ENCODE data around the gene NFIA. TPM values are rescaled to one million over a fixed set of nuclear protein-coding genes. Genes with fewer than 3 reads are reported as not detected.
A peak's percentile ranks its signal among the peaks of the same experiment; 100 is the strongest.

Gene NFIA
- total RNA-seq, 6 donors from 2014 or later: 33.5 to 94.3 (median 44.9) TPM

GRCh38 chr1:61285371-61285885 is 203.1 kb downstream of the NFIA start:
- Histone ChIP-seq H3K36me3 (no peaks in the 10 kb centered on the region), H3K4me3 (no peak overlapping the region), H3K27me3 (no peaks in the 10 kb centered on the region), H3K27ac (no peak overlapping the region), H3K9me3 (no peaks in the 10 kb centered on the region), H3K4me1 (peaks cover 10 to 32% (median 24%) of the 10 kb centered on the region in 4 donors)
- DNase-seq (no peak), ATAC-seq (ENCODE audit: low FRiP score in 2 of 2) (no peak)
- TF ChIP-seq EP300 (IDR thresholded peaks at IDR 0.05) (no peak), CTCF (IDR thresholded peaks at IDR 0.05) (no peak), POLR2A (IDR thresholded peaks at IDR 0.05) (no peak), POLR2AphosphoS5 (IDR thresholded peaks at IDR 0.05) (no peak)
- 65 to 78% methylated on average over 3 of the region's 3 CpGs for WGBS, 2 donors

GRCh38 chr1:61287014-61287413 is 204.7 kb downstream of the NFIA start:
- no peak for TF ChIP-seq EP300 (IDR thresholded peaks at IDR 0.05)
- no peak for TF ChIP-seq CTCF (IDR thresholded peaks at IDR 0.05)
- TF ChIP-seq POLR2AphosphoS5 (IDR thresholded peaks at IDR 0.05): no peak
- TF ChIP-seq POLR2A (IDR thresholded peaks at IDR 0.05): no peak
- peak overlapping the region in 3 of 4 donors; percentile 21 to 57 (median 37) for H3K27ac ChIP-seq
- WGBS, 2 donors: 97% methylated on average over 2 of the region's 2 CpGs
- H3K27me3 ChIP-seq: no peaks in the 10 kb centered on the region
- no peak overlapping the region for H3K4me3 ChIP-seq
- H3K36me3 ChIP-seq: no peaks in the 10 kb centered on the region
- no peaks in the 10 kb centered on the region for H3K9me3 ChIP-seq
- H3K4me1 ChIP-seq: peaks cover 13 to 32% (median 24%) of the 10 kb centered on the region in 4 donors
- ATAC-seq (ENCODE audit: low FRiP score in 2 of 2): no peak
- DNase-seq: no peak

DNA sequence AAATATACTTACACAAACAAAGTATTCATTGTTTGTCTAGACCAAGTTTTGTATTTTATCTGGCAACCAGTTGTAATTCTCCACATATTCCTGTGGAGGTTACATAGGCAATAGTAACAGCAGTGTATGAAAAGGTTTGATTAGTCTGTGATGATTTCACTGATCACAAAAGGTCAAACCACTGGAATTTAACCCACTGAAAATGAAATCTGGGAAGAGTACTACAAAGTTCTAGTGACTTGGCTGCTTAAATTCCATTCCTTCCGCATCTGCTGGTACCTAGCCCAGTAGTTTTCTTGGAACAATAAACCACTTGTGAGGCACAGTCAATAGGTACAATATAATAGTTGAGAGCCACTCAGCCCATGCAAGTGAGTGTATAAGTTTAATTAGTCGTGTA is 205.4 kb downstream of the NFIA start:
- ATAC-seq (ENCODE audit: low FRiP score in 2 of 2) (peak in 1 of 2 donors; percentile 59), DNase-seq (peak in 1 of 2 donors; percentile 29)
- TF ChIP-seq POLR2AphosphoS5 (IDR thresholded peaks at IDR 0.05) (no peak), EP300 (IDR thresholded peaks at IDR 0.05) (no peak), CTCF (IDR thresholded peaks at IDR 0.05) (peak in 1 of 6 experiments; percentile 18), POLR2A (IDR thresholded peaks at IDR 0.05) (no peak)
- Histone ChIP-seq H3K36me3 (no peaks in the 10 kb centered on the region), H3K27me3 (no peaks in the 10 kb centered on the region), H3K27ac (peak overlapping the region in 2 of 4 donors; percentile 37 to 57), H3K4me1 (peaks cover 13 to 35% (median 24%) of the 10 kb centered on the region in 4 donors), H3K9me3 (no peaks in the 10 kb centered on the region), H3K4me3 (no peak overlapping the region)
- 60 to 61% methylated on average over 2 of the region's 2 CpGs for WGBS, 2 donors

DNA sequence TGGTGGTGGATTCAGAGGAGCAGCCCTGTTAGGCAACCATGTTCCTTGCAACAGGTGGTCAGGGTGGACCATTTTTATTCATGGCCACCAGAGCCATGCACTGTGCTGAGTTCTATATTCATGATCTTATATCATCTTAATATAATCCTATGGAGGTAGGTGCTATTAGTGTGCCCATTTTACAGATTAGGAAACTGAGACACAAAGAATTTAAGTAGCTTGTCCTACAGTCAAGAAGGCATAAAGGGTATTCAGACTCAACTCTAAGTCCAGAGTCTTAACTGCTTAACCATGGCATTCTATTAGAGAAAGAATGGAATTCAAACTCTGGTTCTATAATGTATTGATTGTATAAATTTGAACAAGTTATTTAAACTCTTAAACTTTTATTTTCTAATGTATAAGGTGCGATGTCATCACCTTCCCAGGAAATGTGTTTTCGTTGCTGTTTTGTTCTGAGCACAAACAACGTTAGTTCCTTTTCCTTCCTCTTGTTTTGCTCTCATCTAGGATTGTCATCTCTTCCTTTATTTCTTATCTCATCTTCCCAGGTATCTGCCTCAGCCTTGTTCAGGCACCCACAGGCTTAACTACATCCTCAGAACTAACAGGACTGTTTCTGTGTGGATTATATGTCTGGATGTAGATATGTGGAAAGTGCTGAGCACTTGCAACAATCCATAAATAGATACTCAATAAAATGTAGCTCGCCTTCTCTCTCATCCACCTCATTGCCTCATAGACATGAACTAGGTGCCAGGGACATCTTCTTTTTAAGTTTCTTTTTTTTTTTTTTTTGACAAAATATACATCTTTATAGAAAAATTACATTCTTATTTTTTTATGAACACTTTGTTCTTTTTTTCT is 207.1 kb downstream of the NFIA start:
- Histone ChIP-seq H3K4me1 (peaks cover 19 to 35% (median 24%) of the 10 kb centered on the region in 4 donors), H3K4me3 (no peak overlapping the region), H3K36me3 (no peaks in the 10 kb centered on the region), H3K27me3 (no peaks in the 10 kb centered on the region), H3K27ac (no peak overlapping the region), H3K9me3 (no peaks in the 10 kb centered on the region)
- no peak for ATAC-seq (ENCODE audit: low FRiP score in 2 of 2)
- TF ChIP-seq POLR2AphosphoS5 (IDR thresholded peaks at IDR 0.05): no peak
- WGBS, 2 donors: 53 to 56% methylated on average over 4 of the region's 4 CpGs
- no peak for DNase-seq

- no peak overlapping the region for H3K4me3 ChIP-seq
- H3K27me3 ChIP-seq: no peaks in the 10 kb centered on the region
- no peak for TF ChIP-seq POLR2AphosphoS5 (IDR thresholded peaks at IDR 0.05)
- no peak for TF ChIP-seq CTCF (IDR thresholded peaks at IDR 0.05)
- TF ChIP-seq EP300 (IDR thresholded peaks at IDR 0.05): no peak
- no peak for TF ChIP-seq POLR2A (IDR thresholded peaks at IDR 0.05)
- WGBS, 2 donors: 68 to 76% methylated on average over 3 of the region's 3 CpGs
- H3K4me1 ChIP-seq: peaks cover 16 to 34% (median 18%) of the 10 kb centered on the region in 4 donors
- H3K36me3 ChIP-seq: no peaks in the 10 kb centered on the region
- ATAC-seq (ENCODE audit: low FRiP score in 2 of 2) (no peak), DNase-seq (no peak)
- no peak overlapping the region for H3K27ac ChIP-seq
- H3K9me3 ChIP-seq: no peaks in the 10 kb centered on the region
Measured at GRCh38 chr1:61290525-61290924, 208.2 kb downstream of the NFIA start.

Measured in upper lobe of left lung (tissue), 6 donors.